Measurements from ENCODE around the gene SAMD14. TPM values are rescaled to one million over a fixed set of nuclear protein-coding genes. Genes with fewer than 3 reads are reported as not detected.

Gene SAMD14
- total RNA-seq, 1 donor from 2014 or later = 2.3 TPM

Other genes starting within 250 kb of the SAMD14 start
- 0.25 TPM in 1 of 2 replicates, not detected in the other for gene DLX4, start 161.0 kb downstream of the SAMD14 start, total RNA-seq
- gene DLX3, start 134.9 kb downstream of the SAMD14 start, total RNA-seq = not detected in 2 replicates
- gene ITGA3, start 74.0 kb downstream of the SAMD14 start, total RNA-seq = 882 and 1,202 TPM in 2 replicates
- gene PDK2, start 34.8 kb downstream of the SAMD14 start, total RNA-seq = 4.2 and 37.9 TPM in 2 replicates
- gene PPP1R9B, start 20.5 kb upstream of the SAMD14 start, total RNA-seq = 15.8 and 39.9 TPM in 2 replicates
- gene SGCA, start 35.8 kb upstream of the SAMD14 start, total RNA-seq = not detected in 2 replicates
- gene COL1A1, start 71.5 kb upstream of the SAMD14 start, total RNA-seq = 65.6 and 141 TPM in 2 replicates
- gene TMEM92, start 144.3 kb upstream of the SAMD14 start, total RNA-seq = 0.87 and 2.3 TPM in 2 replicates
- gene XYLT2, start 216.0 kb upstream of the SAMD14 start, total RNA-seq = 42.3 and 61.5 TPM in 2 replicates
- 41.8 and 69.3 TPM in 2 replicates for gene MRPL27, start 243.0 kb upstream of the SAMD14 start, total RNA-seq
- gene EME1, start 243.1 kb upstream of the SAMD14 start, total RNA-seq = 0.55 and 5.9 TPM in 2 replicates

All from renal cortical epithelial cell (primary cell).